A673 (cell line): Measurements from ENCODE around the gene ZNF500. TPM values are rescaled to one million over a fixed set of nuclear protein-coding genes. Genes with fewer than 3 reads are reported as not detected.
"Not testable (repeated sequence)": the region's sequence is repeated elsewhere in the genome, so short reads cannot be mapped to it uniquely, and the experiment has no call there.

ENCODE experiments used
- BruUV-seq: library from RNA; stranded (reverse); fragments of 400-500 nt; replicated peaks from 2 replicates; lab custom pipeline; 2021; lab: Mats Ljungman, UMichigan
- CTCF ChIA-PET: fragments of 300-600 bp; sonication (Branson Sonifier 250); formaldehyde crosslinking; loops from one replicate; lab custom pipeline; 2022; ENCODE audit warnings: antibody characterized with exemption; lab: Charles Lee
- POLR2A ChIA-PET: fragments of 300-600 bp; sonication (Branson Sonifier 250); formaldehyde crosslinking; loops from one replicate; lab custom pipeline; 2022; ENCODE audit warnings: antibody characterized with exemption; ENCODE audit not compliant: low non-redundant PET; lab: Charles Lee
- DNase-seq: peaks from one replicate; pipeline ENCODE4 v3.0.0-alpha.2; 2015; ENCODE audit warnings: low spot score
- H3K27ac ChIP-seq: fragments of 200-600 bp; sonication (generic); 2 replicates; pipeline ENCODE4 v1.5.1; 2016; ENCODE audit warnings: mixed run types, low read depth, mild to moderate bottlenecking, mixed read lengths, antibody characterized with exemption, low read length; ENCODE audit not compliant: poor library complexity, severe bottlenecking
- H3K27me3 ChIP-seq: fragments of 200-600 bp; sonication (generic); replicated peaks from 2 replicates; pipeline ENCODE4 v1.6.1; 2017; ENCODE audit warnings: mixed run types, low read depth, mild to moderate bottlenecking, mixed read lengths, antibody characterized with exemption, low read length; ENCODE audit not compliant: insufficient read depth, poor library complexity
- H3K36me3 ChIP-seq: fragments of 200-600 bp; sonication (generic); 2 replicates; pipeline ENCODE4 v1.6.1; 2016; ENCODE audit warnings: mixed run types, mild to moderate bottlenecking, mixed read lengths, antibody characterized with exemption, low read length; ENCODE audit not compliant: insufficient read depth, poor library complexity, severe bottlenecking
- H3K4me1 ChIP-seq: fragments of 200-600 bp; sonication (generic); 2 replicates; pipeline ENCODE4 v1.6.1; 2017; ENCODE audit warnings: mixed run types, mild to moderate bottlenecking, mixed read lengths, antibody characterized with exemption, low read length; ENCODE audit not compliant: insufficient read depth, poor library complexity, severe bottlenecking
- H3K4me3 ChIP-seq: fragments of 200-600 bp; sonication (generic); 2 replicates; pipeline ENCODE4 v1.5.1; 2016; ENCODE audit warnings: low read depth, mixed run types, mild to moderate bottlenecking, mixed read lengths, low read length; ENCODE audit not compliant: poor library complexity, severe bottlenecking
- H3K9me3 ChIP-seq: fragments of 200-600 bp; sonication (generic); 2 replicates; pipeline ENCODE4 v1.6.1; 2016; ENCODE audit warnings: mixed run types, low read depth, mild to moderate bottlenecking, mixed read lengths, antibody characterized with exemption, low read length; ENCODE audit not compliant: poor library complexity, severe bottlenecking
- CTCF ChIP-seq: fragments of 300-800, 200-600 bp; sonication (generic); conservative IDR thresholded peaks from 2 replicates; pipeline ENCODE4 v1.5.1; 2017; ENCODE audit warnings: low read depth, mild to moderate bottlenecking, antibody characterized with exemption, low read length, moderate library complexity, mixed read lengths
- EZH2 ChIP-seq: fragments of 200-600 bp; sonication (generic); IDR thresholded peaks from 2 replicates; pipeline ENCODE4 v1.6.1; 2017; ENCODE audit warnings: borderline replicate concordance, low read depth, mild to moderate bottlenecking, mixed read lengths, antibody characterized with exemption, low read length; ENCODE audit not compliant: poor library complexity, severe bottlenecking
- intact Hi-C: fragments of 100-400 bp; cut with micrococcal nuclease; formaldehyde crosslinking; loops from one replicate; pipeline ENCODE4 v1.10.0; 2022; ENCODE audit not compliant: unreplicated experiment
- total RNA-seq: library from RNA; stranded (reverse); gene quantifications from 2 replicates; pipeline ENCODE4 v1.2.3, GENCODE V29; 2021

ZNF500 gene
- total RNA-seq, 1 experiment from 2014 or later = 16.8 TPM

GRCh38 chr16:4785758-4786433 lies 18.9 kb upstream of the ZNF500 start:
- intact Hi-C loops = no loop called here
- no TSS peak for BruUV-seq
- ChIA-PET CTCF (no interaction called here), POLR2A (no interaction called here)
- Histone ChIP-seq H3K36me3 (no peaks in the 10 kb centered on the region), H3K4me3 (no peak overlapping the region), H3K27ac (no peak overlapping the region), H3K27me3 (no peaks in the 10 kb centered on the region), H3K9me3 (no peaks in the 10 kb centered on the region), H3K4me1 (no peaks in the 10 kb centered on the region)
- TF ChIP-seq CTCF (no peak), EZH2 (no peak)
- DNase-seq = no peak

- intact Hi-C loops, H3K27me3 ChIP-seq, H3K4me3 ChIP-seq, DNase-seq, BruUV-seq, POLR2A ChIA-PET, H3K4me1 ChIP-seq, H3K27ac ChIP-seq, H3K36me3 ChIP-seq, H3K9me3 ChIP-seq, CTCF ChIA-PET: not testable (repeated sequence)
Observed at GRCh38 chr16:4784444-4784987, 17.6 kb upstream of the ZNF500 start.

GRCh38 chr16:4783951-4784336 lies 17.0 kb upstream of the ZNF500 start:
- POLR2A ChIA-PET = no interaction called here

More at GRCh38 chr16:4783951-4784336, 17.0 kb upstream of the ZNF500 start:
- Histone ChIP-seq H3K27me3 (no peaks in the 10 kb centered on the region), H3K4me3 (no peak overlapping the region), H3K36me3 (no peaks in the 10 kb centered on the region), H3K27ac (no peak overlapping the region), H3K4me1 (no peaks in the 10 kb centered on the region), H3K9me3 (no peaks in the 10 kb centered on the region)
- TF ChIP-seq EZH2 = no peak
- TF ChIP-seq CTCF = no peak
- CTCF ChIA-PET = no interaction called here
- intact Hi-C loops = no loop called here
- no TSS peak for BruUV-seq
- DNase-seq = no peak
